Stimulated activated CD4-positive, alpha-beta T cell treated with anti-CD3 and anti-CD28 coated beads, Interleukin-1b, Interleukin-23, amount 100 ng/mL, for 4 hours (primary cell): ENCODE results near the gene MACROD1.

Experiments used
- DNase-seq, 2 donors: peaks; one replicate each; pipeline ENCODE4 v3.0.0-alpha.2; 2020; ENCODE audit warnings: low read depth in 2 of 2

The MACROD1 gene

GRCh38 chr11:64015935-64016845 lies 149.7 kb downstream of the MACROD1 start:
- DNase-seq = no peak

- DNase-seq = no peak
Observed at GRCh38 chr11:64015510-64015909, 150.4 kb downstream of the MACROD1 start.

- DNase-seq = no peak
Observed at GRCh38 chr11:64014356-64014755, 151.6 kb downstream of the MACROD1 start.

- no peak for DNase-seq
Observed at GRCh38 chr11:64013141-64013896, 152.6 kb downstream of the MACROD1 start.

DNA sequence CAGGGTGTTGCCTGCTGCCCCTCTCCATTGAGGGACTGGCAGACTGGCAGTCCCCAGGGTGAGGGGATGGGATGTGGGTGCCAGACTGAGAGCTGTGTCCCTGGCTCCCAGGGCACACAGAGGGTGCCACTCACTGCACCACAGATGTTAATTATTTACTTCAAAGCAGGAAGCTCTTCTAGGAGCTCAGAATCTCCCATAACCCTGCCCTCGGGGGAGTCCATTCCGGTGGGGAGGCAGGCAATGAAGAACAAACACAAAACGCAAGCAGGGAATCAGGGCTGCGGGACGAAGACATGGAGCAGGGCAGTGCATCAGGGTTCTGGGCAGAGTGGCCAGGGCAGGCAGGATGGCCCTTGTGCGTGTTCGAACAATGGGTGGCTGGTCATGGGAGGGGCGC lies 154.5 kb downstream of the MACROD1 start:
- no peak for DNase-seq

- DNase-seq = no peak
Observed at GRCh38 chr11:64010783-64011182, 155.1 kb downstream of the MACROD1 start.

- no peak for DNase-seq
Observed at GRCh38 chr11:64009710-64010109, 156.2 kb downstream of the MACROD1 start.

DNA sequence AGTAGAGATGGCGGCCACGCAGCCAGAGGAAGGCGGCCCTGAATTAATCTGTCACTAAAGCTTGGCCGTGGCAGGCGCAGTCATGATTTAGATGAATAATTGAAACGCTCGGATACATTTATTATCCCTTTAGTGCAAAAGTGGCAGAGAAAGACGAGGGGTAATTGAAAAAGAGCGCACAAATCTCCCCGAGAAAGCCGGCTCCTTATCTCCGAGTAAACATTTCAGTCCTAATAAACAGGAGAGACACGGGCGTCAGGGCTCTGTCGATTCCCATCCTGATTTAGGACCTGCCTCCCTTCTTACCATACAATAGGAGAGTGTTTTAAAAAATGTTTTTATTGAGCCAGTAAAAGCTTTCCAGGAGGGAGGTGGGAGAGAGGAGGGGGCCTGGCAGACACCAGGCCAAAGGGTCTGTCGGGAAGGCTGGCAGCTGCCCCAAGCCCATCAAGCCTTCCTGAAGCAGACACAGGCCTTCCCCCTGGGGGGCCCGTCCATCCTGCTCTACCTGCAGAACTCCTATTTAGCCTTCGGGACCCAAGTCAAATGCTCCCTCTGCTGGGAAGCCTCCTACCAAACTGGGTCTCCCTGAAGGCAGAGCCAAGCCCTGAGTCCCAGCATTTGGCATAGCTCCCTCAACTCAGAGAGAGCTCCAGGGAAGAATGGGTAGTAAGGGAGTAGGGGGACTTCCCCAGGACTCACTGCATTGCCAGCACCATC lies 156.8 kb downstream of the MACROD1 start:
- no peak for DNase-seq

- no peak for DNase-seq
Observed at GRCh38 chr11:64008283-64008913, 157.5 kb downstream of the MACROD1 start.

GRCh38 chr11:64007629-64008282 lies 158.2 kb downstream of the MACROD1 start:
- DNase-seq = no peak

- no peak for DNase-seq
Observed at GRCh38 chr11:64007160-64007628, 158.7 kb downstream of the MACROD1 start.

GRCh38 chr11:64006398-64006797 lies 159.5 kb downstream of the MACROD1 start:
- no peak for DNase-seq

DNA sequence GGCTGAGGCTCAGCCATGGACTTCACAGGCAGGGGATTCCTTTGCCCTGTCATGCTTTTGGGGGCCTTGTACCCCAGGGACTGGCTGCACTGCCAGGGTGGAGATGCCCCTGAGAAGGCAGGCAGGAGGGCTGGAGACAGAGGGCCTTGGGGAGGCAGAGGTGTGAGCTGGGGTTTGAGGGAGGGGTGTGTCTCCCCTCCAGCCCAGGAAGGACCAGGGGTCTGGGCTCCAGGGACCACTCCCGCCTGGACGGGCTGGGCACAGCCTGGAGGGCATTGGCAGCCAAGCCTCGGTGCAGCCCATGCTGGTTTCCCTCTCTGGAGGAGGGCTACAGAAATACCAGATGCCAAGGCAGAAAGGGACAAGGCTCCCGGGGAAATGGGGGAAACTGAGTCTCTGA lies 160.2 kb downstream of the MACROD1 start:
- DNase-seq = no peak

- DNase-seq = no peak
Observed at GRCh38 chr11:64004590-64004984, 161.3 kb downstream of the MACROD1 start.

DNA sequence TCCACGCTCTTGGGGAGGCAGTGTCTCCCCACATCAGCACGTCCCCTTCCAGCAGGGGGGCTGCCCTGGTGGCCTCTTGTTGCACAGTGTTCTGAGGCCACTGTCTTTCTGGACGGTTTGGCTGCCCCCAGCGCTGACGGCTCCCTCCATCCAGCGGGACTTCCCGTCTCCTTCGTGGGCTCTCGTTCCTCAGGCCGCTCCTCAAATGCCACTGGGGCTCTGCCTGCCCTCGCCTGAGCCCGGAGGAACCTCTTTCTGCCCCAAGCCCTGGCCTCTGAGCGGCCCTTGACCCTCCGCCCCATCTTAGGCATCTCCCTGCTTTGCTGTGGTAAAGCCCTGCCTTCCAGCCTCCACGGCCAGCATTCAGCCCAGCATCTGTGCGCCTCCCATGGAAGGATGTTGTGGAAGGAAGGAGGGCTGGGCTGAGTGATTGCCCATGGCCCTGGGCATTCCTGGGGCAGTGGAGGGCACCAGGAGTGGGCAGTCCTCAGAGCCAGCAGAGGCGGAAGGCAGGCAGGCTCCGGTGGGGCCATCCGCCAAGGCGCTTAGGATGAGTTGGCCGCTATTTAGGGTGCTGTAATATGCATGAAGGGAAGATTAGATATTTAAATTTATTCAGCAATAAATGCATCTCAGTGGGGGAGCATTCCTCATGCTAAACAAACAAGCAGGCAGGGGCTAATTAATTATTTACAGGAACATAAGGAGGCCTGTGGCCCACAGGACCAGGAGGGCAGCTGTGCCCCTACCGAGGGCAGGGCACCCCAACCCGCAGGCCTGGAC lies 161.9 kb downstream of the MACROD1 start:
- DNase-seq = no peak

GRCh38 chr11:64001484-64002420 lies 164.2 kb downstream of the MACROD1 start:
- no peak for DNase-seq

DNA sequence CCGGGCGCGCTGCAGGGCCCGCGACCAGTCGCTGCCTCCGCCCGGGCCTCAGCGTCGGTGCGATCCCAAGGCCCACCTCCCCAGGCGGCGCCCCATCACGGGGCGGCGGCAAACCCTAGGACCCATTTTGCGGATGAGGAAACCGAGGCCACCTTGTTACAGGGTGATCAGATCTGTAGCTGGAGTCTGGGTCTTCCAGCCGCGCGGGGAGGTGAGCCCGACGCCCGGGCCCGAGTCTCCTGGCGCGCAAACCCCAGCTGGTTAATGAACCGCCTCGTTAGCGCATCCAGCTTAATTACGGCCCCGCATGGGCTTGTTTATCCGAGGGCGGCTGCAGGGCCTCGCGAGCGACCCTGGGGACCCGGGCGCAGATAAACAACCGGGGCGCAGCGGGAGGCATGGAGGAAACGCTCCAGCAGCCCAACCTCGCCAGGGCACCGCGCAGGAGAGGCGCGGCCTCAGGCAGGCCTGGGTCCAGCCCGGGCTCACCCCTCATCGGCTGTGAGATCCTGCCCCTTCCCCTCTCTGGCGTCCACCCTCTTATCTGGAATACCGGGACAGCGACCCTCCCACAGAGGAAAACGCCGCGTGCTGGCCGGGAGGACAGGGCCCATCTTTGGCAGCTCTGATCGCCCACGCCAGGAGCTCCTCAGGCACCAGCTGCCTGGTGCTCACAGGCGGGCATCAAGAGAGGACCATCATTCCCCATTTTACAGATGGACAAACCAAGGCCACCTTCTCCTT lies 165.0 kb downstream of the MACROD1 start:
- no peak for DNase-seq

GRCh38 chr11:64000026-64000739 lies 165.7 kb downstream of the MACROD1 start:
- peak; percentile 53 to 71 for DNase-seq
